SIG-M5 treated with dmso at 0.1 percent for 504 hours (cell line): Measurements from ENCODE around the gene PLEKHO1.

Experiments
- DNase-seq: peaks from one replicate; lab custom pipeline; 2025; ENCODE audit not compliant: unreplicated experiment; lab: John Stamatoyannopoulos, UW

Gene PLEKHO1

DNA sequence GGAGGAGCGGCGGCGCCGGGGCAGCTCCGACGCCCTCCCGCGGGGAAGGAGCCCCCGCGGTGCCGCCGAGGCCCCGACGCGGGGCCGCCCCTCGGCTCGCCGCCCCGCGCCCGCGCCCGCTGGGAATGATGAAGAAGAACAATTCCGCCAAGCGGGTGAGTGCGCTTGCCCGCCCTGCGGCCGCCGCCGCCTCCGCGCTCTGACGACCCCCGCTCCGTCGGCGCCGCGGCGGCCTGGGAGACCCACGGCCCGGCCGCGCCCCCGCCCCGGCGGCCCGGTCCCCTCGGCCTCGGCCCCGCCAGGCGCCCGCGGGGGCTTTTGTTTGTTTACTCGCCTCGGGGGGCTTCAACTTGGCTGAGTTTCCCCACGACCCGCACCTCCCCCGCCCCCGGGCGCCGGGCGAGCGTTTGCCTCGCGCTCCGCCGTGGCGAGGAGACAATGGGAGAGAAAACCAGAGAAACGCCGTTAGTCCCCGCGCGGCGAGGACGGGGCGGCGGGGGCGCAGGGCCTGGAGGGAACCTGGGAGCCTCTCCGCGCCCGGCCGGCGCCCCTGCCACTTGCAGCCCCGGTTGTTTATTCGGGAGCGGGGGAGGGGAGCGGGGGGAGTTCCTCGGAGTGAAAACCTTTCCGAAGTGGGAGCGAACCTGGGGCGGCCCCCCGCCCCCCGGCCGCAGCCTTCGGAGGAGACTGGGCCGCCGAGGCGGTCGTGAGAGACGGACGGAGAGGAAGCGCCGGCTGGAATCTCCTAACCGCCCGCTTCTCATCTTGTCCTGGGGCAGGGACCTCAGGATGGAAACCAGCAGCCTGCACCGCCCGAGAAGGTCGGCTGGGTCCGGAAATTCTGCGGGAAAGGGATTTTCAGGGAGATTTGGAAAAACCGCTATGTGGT, 661 bp downstream of the PLEKHO1 start:
- no peak for DNase-seq

DNA sequence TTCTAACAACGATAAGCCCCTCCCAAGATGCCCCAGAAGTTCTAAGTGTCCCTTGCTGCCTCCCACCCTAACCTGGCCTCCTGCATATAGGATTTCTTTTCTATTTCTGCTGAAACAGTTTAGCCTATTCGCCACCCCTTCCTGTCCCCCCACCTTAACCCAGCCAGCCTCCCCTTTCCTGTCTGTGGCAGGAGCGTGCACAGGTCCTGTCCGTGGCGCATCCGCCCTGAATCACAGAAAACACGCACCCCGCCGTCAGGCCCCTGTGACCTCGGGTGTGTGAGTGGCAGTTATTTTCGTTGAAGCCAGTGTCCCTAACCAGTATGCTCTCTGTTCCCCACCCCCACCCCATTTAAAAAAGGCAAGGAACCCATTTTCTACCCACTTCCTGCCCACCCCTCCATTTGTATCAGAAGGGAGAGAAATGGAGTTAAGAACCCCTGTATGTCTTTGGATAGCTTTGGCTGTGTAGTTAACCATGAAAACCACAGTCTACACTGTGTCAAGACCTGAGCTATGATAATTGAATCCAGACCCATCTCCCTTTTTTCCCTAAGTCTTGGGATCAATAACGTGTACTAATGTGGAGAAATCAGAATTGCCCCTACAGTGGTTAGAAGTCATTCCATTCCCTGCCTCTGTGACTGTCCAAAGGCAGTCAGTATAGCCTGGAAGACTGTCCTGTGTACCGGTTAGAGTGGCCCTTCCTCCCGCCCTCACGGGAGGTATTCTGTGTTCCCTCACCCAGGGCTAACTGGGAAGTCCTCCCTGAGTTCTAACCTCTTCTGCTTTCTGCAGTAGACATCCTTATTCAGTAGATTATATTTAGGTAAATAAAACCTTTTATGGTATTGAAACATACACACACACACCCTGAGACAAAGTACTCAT, 1.8 kb downstream of the PLEKHO1 start:
- peak; percentile 27 for DNase-seq

DNA sequence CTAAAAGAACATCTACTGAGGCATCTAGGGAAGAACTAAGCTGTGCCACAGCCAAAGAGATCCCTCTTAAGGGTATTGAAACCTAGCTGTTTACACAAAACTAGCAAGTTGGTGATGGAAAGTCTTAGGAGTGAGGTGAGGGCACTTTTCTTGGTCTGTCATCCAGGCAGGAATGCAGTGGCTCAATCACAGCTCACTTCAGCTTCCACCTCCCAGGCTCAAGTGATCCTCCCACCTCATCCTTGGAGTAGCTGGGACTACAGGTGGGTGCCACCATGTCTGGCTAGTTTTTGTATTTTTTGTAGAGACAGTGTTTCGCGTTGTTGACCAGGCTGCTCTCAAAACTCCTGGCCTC, 2.4 kb downstream of the PLEKHO1 start:
- DNase-seq: no peak

DNA sequence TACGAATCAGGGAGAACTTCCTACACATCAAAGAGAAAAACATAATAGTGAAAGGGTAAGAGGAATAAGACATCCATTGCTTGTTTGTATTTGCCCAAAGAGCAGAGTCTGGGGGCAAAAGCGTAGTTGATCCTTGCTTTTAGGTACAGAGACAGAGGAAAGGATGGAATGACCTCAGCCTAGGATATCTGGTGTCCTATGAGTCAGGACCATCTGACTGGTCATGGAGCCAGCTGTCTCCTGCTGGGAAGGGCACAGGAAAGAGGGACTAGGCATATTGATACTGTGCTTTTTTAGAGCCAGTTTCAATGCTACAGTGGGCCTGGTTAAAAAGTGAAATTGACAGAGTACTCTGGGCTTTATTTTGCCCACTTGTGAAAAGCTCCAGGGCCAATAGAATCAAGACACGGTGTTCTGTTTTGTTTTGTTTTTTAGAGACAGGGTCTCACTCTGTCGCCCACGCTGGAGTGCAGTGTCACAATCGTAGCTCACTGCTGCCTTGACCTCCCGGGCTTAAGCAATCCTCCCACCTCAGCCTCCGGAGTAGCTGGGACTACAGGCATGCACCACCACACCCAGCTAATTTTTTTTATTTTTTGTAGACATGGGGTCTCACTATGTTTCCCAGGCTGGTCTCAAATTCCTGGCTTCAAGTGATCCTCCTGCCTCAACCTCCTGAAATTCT, 3.2 kb downstream of the PLEKHO1 start:
- no peak for DNase-seq

DNA sequence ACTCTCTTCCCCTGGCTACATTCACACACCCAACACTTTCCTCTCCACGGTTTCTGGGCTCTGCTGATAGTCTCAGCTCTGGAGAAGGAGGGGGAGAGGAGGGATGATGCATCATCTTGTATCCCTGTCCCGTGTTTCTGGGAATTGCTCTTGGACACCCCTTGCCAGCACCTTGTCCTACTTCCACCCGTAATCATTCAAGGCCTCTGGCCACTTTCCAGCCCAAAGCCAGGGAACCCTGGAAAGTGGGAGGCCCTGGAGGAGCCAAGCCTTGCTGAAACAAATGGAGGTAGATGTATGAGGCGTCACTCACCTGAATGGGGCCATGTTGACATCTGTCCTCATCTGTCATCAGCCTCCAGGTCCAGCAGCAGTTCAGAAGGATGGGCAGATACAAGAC, 4.4 kb downstream of the PLEKHO1 start:
- no peak for DNase-seq

DNA sequence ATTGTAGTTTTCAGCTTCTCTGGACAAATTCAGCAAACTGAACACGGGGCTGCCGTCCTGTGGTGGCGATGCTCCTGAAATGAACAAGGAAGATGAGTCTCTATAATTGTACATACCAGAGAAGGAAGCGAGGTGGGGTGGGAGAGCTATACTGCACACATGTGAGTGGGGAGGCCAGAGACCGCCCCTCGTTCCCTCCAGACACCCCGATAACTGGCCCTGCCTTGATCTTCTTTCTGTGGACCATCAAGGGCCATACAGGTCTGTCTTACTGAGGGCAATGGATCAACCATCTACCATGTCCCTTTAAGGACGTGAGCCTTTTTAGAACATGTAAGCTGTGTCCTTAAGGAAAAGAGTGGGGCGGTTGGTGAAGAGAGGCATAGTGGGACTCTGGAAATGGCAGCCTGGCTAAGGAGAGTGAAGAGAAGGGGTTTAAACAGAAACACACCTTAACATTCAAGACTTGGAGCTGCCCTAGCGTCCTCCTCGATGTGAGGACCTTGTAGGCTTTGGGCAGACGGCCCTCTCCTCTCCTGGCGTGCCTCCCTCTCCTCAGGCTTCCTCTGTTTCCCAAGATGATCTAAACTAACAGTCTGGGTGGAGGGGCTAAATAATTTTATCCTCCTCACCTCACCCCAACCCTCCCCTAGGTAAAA, 5.8 kb downstream of the PLEKHO1 start:
- no peak for DNase-seq

DNA sequence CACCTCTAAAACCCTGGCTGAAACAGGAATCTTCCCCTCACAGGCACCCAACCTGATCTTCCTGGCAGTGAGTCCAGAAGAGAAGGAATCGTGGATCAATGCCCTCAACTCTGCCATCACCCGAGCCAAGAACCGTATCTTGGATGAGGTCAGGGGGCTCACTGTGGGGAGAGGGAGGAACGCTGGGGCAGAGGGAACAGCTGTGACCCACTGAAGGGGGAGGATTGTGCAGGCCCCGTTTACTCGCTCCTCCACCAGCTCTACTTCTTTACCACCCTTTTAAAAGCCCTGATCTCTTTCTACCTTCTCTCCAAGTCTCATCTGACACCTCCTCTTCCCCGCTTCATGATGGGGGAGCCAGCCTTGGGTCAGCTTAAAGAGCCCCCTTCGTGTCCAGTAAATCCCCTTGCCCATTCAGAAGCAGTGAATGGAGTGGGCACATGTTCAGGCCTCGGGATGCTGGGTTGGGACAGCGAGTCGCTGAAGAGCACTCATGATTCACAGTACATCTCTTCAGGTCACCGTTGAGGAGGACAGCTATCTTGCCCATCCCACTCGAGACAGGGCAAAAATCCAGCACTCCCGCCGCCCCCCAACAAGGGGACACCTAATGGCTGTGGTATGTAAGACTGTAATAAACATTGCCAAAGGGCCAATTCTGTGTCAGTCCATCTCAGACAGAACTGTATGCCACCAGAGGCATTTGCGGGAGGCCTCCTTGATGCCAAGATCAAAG, 7.3 kb downstream of the PLEKHO1 start:
- DNase-seq: no peak

DNA sequence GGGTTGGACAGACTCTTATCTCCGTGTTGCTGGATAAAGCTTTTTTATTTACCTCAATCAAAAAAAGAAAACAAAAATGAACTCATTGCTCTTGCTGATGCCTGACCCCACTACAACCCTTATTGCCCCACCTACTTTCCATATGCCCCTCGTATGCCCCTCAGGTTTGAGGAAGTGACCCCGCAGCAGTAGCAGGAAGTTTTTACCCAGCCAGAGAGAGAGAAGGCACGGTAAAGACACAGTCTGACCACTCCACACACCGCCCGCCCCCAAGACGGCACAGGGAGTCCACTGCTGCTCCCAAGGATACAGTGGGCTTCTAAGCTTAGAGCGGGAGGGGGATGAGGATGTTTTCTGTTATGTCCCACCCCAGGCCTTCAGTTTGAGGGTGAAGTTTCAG, 9.8 kb downstream of the PLEKHO1 start:
- peak; percentile 92 for DNase-seq

DNA sequence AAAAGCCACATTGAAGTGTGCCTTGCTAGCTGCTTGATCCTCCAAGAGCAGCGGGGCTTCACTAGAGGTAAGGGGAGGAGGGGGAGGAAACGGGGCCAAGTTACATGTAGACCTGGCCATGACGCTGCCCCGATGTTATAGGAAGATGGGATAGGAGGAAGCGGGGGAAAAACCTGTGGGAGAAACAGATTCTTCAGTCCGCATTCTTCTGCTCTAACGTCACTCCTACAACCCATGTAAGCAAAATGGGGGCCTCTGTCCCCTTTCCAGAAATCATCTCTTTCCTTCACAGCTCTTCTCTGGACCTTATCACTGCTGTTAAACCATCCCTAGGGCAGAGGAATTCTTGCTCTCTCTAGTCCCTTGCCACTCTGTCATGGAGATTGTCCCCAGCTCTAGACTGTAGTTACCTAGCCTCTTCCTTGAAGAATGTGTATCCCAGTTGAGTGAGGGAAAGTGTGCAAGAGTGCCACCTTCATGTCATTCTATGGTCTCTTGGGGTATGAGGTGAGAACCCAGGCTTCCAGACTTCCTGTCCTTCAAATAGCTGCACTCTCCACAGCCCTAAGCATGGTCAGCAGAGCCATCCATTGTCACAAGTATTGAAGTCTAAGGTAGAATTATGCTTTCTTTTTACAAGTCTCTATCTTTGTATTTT, 11.4 kb downstream of the PLEKHO1 start:
- DNase-seq: no peak

DNA sequence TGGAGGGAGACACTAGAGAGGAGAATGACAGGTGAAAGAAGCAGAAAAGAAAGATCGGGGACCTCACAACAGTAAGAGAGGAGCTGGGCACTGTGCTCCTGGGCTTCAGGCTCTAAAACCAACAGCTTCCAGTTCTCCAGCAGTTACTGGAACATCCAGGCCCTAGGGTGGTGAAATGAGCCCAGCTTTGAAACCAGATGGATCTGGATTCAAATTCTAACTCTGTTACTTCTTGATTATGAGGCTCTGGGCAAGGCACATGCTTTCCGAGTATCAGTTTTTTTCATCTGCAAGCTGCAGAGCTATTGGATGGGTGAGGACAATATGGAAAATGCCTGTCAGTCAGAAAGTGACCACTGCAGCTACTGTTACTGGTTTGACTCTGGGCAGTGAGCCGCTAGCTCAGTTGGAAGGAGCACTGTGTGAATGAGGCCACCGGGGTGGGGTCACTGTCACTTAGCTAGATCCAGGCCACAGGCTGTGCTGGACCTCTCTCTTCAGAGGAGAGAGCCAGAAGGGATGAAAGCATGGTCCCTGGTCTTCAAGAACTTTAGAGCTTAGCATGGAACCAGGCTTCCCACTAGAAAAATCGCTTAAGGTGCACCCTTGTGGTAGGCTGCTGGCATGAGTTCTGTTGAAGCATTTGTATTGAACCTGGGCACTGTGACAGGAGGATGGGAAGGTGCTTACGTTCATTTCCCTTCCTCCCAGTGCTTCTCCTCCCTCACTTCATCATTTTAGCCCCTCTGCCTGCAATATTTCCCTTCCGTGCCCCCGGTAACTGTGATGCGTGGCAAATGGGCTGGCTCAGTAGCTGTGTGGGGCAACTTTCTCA, 12.2 kb downstream of the PLEKHO1 start:
- DNase-seq: peak; percentile 69

DNA sequence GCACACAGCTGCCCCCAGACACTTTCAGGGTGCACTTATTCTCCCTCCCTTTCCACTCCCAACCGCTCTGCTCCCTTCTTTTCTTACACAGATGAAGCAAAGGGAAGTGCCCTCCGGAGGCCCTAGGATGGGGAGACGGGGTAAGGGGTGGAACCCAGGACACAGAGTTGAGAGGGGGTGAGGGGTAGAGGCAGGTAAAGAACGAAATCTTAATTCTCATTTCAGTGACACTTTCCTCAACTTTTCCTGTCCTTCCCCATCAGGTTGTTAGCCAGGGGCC, 12.8 kb downstream of the PLEKHO1 start:
- DNase-seq: no peak

DNA sequence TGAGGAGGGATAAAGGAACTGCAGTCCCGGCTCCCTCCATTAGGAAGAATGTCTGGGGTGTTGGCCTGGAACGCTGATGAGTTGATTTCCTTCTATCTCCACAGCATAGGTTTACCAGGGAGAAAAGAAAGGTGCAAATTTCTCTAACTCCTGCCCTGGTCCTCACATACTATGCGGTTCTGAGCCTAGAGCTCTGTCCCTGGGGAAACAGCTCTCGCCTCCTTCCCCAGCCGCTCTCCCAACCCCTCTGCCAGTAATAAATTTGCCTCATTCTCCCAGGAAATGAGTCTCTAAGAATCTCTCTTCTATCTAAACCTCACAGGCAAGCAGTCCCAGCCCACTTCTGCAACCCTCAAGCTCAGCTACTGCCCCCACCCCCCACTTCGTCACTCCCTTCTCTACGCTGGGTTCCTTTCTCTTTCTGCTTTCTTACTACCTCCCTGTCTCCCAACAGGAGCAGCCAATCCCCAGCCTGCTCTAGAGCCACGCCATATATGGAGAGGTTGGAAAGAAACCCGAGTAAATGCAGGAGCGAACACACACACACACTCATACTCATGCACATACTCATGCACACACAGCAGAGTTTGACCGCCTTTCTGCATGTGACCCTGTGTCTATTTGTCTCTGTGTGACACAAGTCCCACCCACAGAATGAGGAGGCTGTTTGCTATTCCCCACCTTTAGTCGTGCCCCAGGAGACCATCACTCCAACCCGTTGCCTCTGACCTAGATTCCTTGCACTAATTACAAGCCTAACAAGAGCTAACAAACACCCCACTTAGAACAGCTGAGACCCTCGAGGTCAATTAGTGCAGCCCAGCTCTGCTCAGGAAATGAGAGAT, 13.4 kb downstream of the PLEKHO1 start:
- peak; percentile 95 for DNase-seq

DNA sequence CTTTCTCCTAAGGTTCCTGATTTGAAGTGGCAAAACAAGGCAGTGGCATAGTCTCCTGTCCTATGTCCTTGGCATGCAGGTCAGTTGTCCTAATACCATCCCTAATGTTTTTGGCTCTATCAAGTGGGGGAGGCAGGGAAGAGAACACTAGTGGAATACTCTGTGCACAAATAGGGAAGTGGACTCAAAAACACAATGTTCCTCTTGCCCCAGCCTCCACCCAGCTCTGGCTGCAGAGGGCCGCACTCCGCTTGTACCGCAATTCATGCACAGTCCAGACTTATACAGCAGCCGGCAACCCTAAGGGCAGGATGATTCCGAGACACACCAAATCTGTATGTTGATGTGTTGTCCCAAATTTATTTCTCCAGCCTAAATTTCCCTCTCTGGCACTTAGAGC, 14.5 kb downstream of the PLEKHO1 start:
- DNase-seq: peak; percentile 32

DNA sequence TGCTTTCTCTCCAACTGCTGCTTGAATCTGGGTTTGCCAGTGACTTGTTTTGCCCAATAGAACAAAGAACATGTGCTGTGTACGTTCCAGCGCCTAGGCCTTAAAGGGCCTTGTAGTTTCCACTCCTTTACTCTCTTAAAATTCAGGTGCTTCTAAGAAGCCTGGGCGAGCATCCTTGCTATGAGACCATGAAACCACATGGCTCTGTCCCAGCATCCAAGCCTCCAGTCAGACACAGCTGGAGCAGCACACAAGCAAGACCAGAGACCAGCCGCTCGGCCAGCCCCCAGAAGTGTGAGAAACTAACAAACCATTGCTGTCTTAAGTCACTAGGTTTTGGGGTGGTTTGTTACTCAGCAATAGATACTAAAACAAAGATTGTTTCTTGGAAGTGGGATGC, 15.1 kb downstream of the PLEKHO1 start:
- no peak for DNase-seq

DNA sequence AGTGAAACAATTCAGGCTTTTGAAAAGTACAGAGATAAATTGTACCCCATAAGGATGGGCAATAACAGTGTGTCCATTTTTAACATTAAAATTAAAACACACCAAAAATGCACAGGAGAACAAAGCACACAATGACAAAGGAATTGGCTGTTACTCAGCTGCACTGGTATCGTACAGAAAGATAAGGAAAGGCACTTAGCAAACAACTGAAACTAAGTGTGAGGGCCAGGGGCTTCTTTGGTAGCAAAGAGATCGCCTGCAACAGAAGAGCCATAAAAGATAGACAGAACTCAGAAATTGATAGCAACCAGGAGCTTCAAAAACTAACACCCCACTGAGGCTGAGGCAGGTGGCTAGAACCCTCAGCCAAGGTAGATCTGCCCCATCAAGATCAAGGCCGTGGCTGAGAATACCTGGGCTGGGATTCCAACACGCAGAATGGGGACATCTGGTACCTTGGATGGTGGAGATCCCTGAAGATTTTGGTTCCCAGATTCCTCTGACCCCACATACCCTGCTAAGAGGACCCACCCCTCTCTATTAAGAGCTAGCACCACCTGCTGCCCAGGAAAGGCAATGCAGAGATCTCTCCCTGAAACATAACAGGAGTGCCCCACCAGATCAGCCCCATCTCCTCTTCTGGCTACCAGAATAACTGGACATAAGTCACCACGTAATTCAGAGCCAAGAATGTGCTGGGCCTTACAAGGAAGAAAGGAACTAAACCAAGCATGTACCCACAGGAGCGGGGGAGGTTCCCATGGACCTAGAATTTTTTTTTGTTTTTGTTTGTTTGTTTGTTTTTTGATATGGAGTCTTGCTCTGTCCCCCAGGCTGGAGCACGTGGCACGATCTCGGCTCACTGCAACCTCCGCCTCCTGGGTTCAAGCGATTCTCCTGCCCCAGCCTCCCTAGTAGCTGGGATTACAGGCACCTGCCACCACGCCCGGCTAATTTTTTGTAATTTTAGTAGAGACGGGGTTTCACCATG, 16.2 kb downstream of the PLEKHO1 start:
- peak; percentile 43 for DNase-seq

DNA sequence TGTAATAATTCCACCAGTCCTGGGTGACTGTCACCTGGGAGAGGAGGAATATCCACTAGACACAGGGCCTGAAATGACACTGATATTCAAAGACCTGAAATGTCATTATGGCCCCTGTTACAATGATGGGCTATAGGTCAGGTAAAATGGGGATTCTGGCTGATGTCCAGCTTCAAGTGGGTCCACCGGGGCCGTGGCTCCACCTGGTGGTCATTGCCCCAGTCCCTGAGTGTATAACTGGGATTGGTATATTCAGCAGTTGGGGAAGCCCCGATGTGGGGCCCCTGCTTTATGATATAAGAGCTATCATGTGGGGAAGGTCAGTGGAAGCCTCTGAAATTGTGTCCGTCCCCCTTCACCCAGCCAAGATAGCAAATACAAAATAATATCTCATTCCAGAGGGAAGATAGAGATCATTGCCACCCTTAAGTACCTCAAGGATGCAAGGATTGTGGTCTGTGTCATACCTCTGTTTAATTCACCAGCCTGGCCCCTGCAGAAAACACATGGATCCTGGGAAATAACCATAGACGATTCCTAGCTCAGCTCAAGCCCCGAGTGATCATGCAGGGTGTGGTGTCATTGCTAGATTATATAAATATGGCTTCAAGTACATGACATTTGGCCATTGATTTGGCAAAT, 19.4 kb downstream of the PLEKHO1 start:
- DNase-seq: no peak

DNA sequence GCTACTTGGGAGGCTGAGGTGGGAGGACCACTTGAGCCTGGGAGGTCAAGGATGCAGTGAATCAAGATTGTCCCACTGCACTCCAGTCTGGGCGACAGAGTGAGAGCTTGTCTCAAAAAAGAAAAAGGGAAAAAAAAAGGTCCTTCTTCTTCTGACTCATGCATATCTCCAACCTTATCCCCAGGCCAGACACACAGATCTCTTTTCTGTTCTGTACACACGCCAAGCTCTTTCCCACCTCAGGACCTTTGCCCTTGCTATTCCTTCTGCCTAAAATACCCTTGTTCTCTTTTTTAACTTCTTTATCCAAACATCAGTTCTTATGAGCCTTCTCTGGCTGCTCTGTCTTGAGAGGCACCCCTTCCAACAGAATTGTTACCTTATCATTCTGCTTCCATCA, 22.1 kb downstream of the PLEKHO1 start:
- no peak for DNase-seq
